ENCODE measurements around the gene DPYD. TPM values are rescaled to one million over a fixed set of nuclear protein-coding genes. Genes with fewer than 3 reads are reported as not detected.
A peak's percentile ranks its signal among the peaks of the same experiment; 100 is the strongest.

DPYD gene
- total and polyA plus RNA-seq, 2 donors from 2014 or later: 4.9 to 41.6 TPM

- no peaks in the 10 kb centered on the region for H3K4me1 ChIP-seq (ENCODE audit: control insufficient read depth in 2 of 3, insufficient read depth in 2 of 3, low read depth in 1 of 3, low read length in 3 of 3)
- TF ChIP-seq, protein P1, sequence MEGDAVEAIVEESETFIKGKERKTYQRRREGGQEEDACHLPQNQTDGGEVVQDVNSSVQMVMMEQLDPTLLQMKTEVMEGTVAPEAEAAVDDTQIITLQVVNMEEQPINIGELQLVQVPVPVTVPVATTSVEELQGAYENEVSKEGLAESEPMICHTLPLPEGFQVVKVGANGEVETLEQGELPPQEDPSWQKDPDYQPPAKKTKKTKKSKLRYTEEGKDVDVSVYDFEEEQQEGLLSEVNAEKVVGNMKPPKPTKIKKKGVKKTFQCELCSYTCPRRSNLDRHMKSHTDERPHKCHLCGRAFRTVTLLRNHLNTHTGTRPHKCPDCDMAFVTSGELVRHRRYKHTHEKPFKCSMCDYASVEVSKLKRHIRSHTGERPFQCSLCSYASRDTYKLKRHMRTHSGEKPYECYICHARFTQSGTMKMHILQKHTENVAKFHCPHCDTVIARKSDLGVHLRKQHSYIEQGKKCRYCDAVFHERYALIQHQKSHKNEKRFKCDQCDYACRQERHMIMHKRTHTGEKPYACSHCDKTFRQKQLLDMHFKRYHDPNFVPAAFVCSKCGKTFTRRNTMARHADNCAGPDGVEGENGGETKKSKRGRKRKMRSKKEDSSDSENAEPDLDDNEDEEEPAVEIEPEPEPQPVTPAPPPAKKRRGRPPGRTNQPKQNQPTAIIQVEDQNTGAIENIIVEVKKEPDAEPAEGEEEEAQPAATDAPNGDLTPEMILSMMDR (IDR thresholded peaks at IDR 0.05; ENCODE audit: borderline replicate concordance, extremely low read depth, insufficient read depth): no peak
- no peak for DNase-seq
- peak; percentile 68 for FAIRE-seq
- H3K9ac ChIP-seq (ENCODE audit: low read length in 3 of 3): no peak overlapping the region
- H3K4me3 ChIP-seq (ENCODE audit: low read length in 3 of 3): no peak overlapping the region
- intact Hi-C loops (cut with DNase I): no loop called here
- H3K27ac ChIP-seq (ENCODE audit: low read depth in 2 of 2, low read length in 2 of 2): no peak overlapping the region
- H3K9me3 ChIP-seq (ENCODE audit: control insufficient read depth in 2 of 3, insufficient read depth in 1 of 3, low read length in 3 of 3): no peaks in the 10 kb centered on the region
- H3K27me3 ChIP-seq (ENCODE audit: control insufficient read depth, insufficient read depth, low read length): no peaks in the 10 kb centered on the region
- H3K36me3 ChIP-seq (ENCODE audit: control insufficient read depth in 2 of 3, insufficient read depth in 3 of 3, low read length in 3 of 3): no peaks in the 10 kb centered on the region
These were observed 538.6 kb downstream of the DPYD start for GRCh38 chr1:97382206-97382605.

DNA sequence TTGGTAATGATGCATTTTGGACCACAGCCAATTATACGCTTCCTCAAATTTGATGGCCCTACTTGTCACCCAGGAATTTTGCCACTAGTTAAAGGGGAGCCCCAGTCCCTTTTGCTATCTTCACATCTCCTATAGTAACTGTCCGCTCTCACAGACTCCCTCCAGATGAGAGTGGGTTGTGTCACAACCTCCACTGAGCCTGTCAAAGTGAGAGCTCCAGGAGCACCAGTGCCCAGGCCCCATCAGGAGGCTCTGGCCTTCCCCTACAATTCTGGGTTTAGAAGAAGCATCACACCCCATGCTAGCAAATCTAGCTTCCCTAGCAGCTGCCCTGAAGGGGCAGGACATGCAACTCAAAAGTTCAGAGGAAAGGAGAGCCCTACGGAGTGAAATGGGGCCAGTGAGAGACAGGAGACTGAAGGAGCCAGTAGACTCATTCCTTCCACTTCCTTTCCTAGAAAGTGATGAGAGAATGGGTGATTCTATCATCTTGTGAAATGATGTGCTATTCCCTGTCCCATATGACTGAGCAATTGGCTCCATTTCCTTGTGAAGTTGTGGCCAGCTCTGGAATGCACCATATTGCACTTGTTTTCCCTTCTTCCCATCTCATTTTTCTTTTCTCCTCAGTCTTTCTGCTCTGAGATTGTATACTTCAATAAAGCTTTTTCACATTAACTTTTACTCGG lies 541.3 kb downstream of the DPYD start:
- Histone ChIP-seq H3K9ac (ENCODE audit: low read length in 3 of 3) (no peak overlapping the region), H3K36me3 (ENCODE audit: control insufficient read depth in 2 of 3, insufficient read depth in 3 of 3, low read length in 3 of 3) (no peaks in the 10 kb centered on the region), H3K27ac (ENCODE audit: low read depth in 2 of 2, low read length in 2 of 2) (no peak overlapping the region), H3K27me3 (ENCODE audit: control insufficient read depth, insufficient read depth, low read length) (no peaks in the 10 kb centered on the region), H3K9me3 (ENCODE audit: control insufficient read depth in 2 of 3, insufficient read depth in 1 of 3, low read length in 3 of 3) (no peaks in the 10 kb centered on the region), H3K4me3 (ENCODE audit: low read length in 3 of 3) (no peak overlapping the region), H3K4me1 (ENCODE audit: control insufficient read depth in 2 of 3, insufficient read depth in 2 of 3, low read depth in 1 of 3, low read length in 3 of 3) (no peaks in the 10 kb centered on the region)
- intact Hi-C loops (cut with DNase I): no loop called here
- TF ChIP-seq, protein P1 (IDR thresholded peaks at IDR 0.05; ENCODE audit: borderline replicate concordance, extremely low read depth, insufficient read depth): no peak
- no peak for FAIRE-seq
- DNase-seq: no peak

- TF ChIP-seq, protein P1 (IDR thresholded peaks at IDR 0.05; ENCODE audit: borderline replicate concordance, extremely low read depth, insufficient read depth): no peak
- DNase-seq (no peak), FAIRE-seq (no peak)
- Histone ChIP-seq H3K4me3 (ENCODE audit: low read length in 3 of 3) (no peak overlapping the region), H3K4me1 (ENCODE audit: control insufficient read depth in 2 of 3, insufficient read depth in 2 of 3, low read depth in 1 of 3, low read length in 3 of 3) (no peaks in the 10 kb centered on the region), H3K27me3 (ENCODE audit: control insufficient read depth, insufficient read depth, low read length) (no peaks in the 10 kb centered on the region), H3K27ac (ENCODE audit: low read depth in 2 of 2, low read length in 2 of 2) (no peak overlapping the region), H3K36me3 (ENCODE audit: control insufficient read depth in 2 of 3, insufficient read depth in 3 of 3, low read length in 3 of 3) (no peaks in the 10 kb centered on the region), H3K9me3 (ENCODE audit: control insufficient read depth in 2 of 3, insufficient read depth in 1 of 3, low read length in 3 of 3) (no peaks in the 10 kb centered on the region), H3K9ac (ENCODE audit: low read length in 3 of 3) (no peak overlapping the region)
- intact Hi-C loops (cut with DNase I): no loop called here
These were observed 542.2 kb downstream of the DPYD start for GRCh38 chr1:97378596-97378995.

Measured in kidney (tissue), 14 donors.